Keratinocyte (primary cell): ENCODE results near the gene LRRN2. TPM values are rescaled to one million over a fixed set of nuclear protein-coding genes. Genes with fewer than 3 reads are reported as not detected.

ENCODE experiments used
- DNase-seq: peaks from one replicate; pipeline ENCODE4 v3.0.0-alpha.2; 2011; ENCODE audit warnings: low read depth, missing footprints, low spot score
- FAIRE-seq: peaks from 2 replicates; lab custom pipeline; 2011; peaks lifted over from hg19 to GRCh38; lab: Jason Lieb, UNC
- H2AFZ ChIP-seq: 2 replicates; pipeline ENCODE4 v1.6.0; 2012; ENCODE audit warnings: low read length, control low read depth, inconsistent platforms; ENCODE audit not compliant: control insufficient read depth
- H3K27ac ChIP-seq: 2 replicates; pipeline ENCODE4 v1.5.1; 2011; ENCODE audit warnings: low read length; ENCODE audit not compliant: control insufficient read depth, insufficient read depth
- H3K27me3 ChIP-seq: 3 replicates; pipeline ENCODE4 v1.6.0; 2011; ENCODE audit warnings: low read length; ENCODE audit not compliant: control insufficient read depth, insufficient read depth; ENCODE audit errors: extremely low read depth
- H3K36me3 ChIP-seq, 2 experiments: 2 replicates in 1 of 2; 3 replicates in 1 of 2; pipeline ENCODE4 v1.5.1; 2011; ENCODE audit warnings: low read length in 2 of 2, mild to moderate bottlenecking in 1 of 2; ENCODE audit not compliant: control insufficient read depth in 2 of 2, insufficient read depth in 2 of 2; ENCODE audit errors: extremely low read depth in 1 of 2
- H3K4me1 ChIP-seq: 3 replicates; pipeline ENCODE4 v1.5.1; 2011; ENCODE audit warnings: low read length; ENCODE audit not compliant: control insufficient read depth, insufficient read depth; ENCODE audit errors: extremely low read depth
- H3K4me2 ChIP-seq: 3 replicates; pipeline ENCODE4 v1.6.0; 2011; ENCODE audit warnings: low read depth, low read length; ENCODE audit not compliant: control insufficient read depth, insufficient read depth; ENCODE audit errors: extremely low read depth
- H3K4me3 ChIP-seq, 3 experiments: fragments of 200-600 bp in 1 of 3; sonication (generic) in 1 of 3; 2 replicates in 2 of 3; 3 replicates in 1 of 3; pipeline ENCODE4 v1.5.1; 2011 to 2016; ENCODE audit warnings: low read length in 3 of 3, mild to moderate bottlenecking in 3 of 3, control low read depth in 2 of 3, inconsistent platforms in 1 of 3, low read depth in 1 of 3, mixed read lengths in 1 of 3, mixed run types in 1 of 3, moderate library complexity in 1 of 3; ENCODE audit not compliant: control insufficient read depth in 2 of 3, insufficient read depth in 2 of 3; ENCODE audit errors: extremely low read depth in 1 of 3
- H3K79me2 ChIP-seq: 2 replicates; pipeline ENCODE4 v1.6.0; 2012; ENCODE audit warnings: low read length; ENCODE audit not compliant: control insufficient read depth, insufficient read depth
- H3K9ac ChIP-seq: 3 replicates; pipeline ENCODE4 v1.6.0; 2011; ENCODE audit warnings: low read length; ENCODE audit not compliant: control insufficient read depth, insufficient read depth; ENCODE audit errors: extremely low read depth
- H3K9me1 ChIP-seq: 3 replicates; pipeline ENCODE4 v1.6.0; 2011; ENCODE audit warnings: low read length; ENCODE audit not compliant: control insufficient read depth, insufficient read depth; ENCODE audit errors: extremely low read depth
- H3K9me3 ChIP-seq: 2 replicates; pipeline ENCODE4 v1.5.1; 2012; ENCODE audit warnings: low read depth, low read length; ENCODE audit not compliant: control insufficient read depth
- H4K20me1 ChIP-seq: 3 replicates; pipeline ENCODE4 v1.6.0; 2011; ENCODE audit warnings: low read length; ENCODE audit not compliant: control insufficient read depth, insufficient read depth; ENCODE audit errors: extremely low read depth
- CTCF ChIP-seq, 3 experiments: IDR thresholded peaks in 1 of 3; conservative IDR thresholded peaks in 1 of 3; optimal IDR thresholded peaks in 1 of 3; 2 replicates in 2 of 3; 3 replicates in 1 of 3; pipeline versions ENCODE3 to v1.5.1; 2011; ENCODE audit warnings: low read length in 3 of 3, mild to moderate bottlenecking in 3 of 3, moderate library complexity in 2 of 3, control low read depth in 1 of 3, inconsistent platforms in 1 of 3; ENCODE audit not compliant: insufficient read depth in 2 of 3; ENCODE audit errors: extremely low read depth in 1 of 3
- EZH2 ChIP-seq: IDR thresholded peaks from one replicate; pipeline ENCODE4 v1.6.1; 2012; ENCODE audit warnings: inconsistent platforms, mild to moderate bottlenecking, low read length, moderate library complexity
- dilution Hi-C: fragments of 300-500 bp; cut with MboI; formaldehyde crosslinking; loops from one replicate; pipeline ENCODE4 v1.7.0; 2020; ENCODE audit warnings: low sequenced_read_pairs; ENCODE audit not compliant: extremely low pct_ligation_motif_present
- polyA plus RNA-seq, 5 experiments: library from polyadenylated mRNA; depleted of rRNA in 3 of 5; stranded (reverse) in 3 of 5; stranded (forward) in 1 of 5; unstranded in 1 of 5; fragments of >200 nt; gene quantifications; 1 replicate in 1 of 5; 2 replicates in 3 of 5; 3 replicates in 1 of 5; pipeline versions ENCODE4 v1.2.1 to v1.2.3, GENCODE V29; 2011 to 2012; ENCODE audit warnings: missing spikeins in 2 of 5, low read depth in 1 of 5, low replicate concordance in 1 of 5

The LRRN2 gene
- polyA plus RNA-seq, 1 donor (not counting 4 experiments of a cell fraction or from before 2014, with no cell fraction given), result not detected

- Histone ChIP-seq H3K27me3 (no peaks in the 10 kb centered on the region), H4K20me1 (no peaks in the 10 kb centered on the region), H3K36me3 (no peaks in the 10 kb centered on the region), H2AFZ (no peak overlapping the region), H3K9me3 (no peaks in the 10 kb centered on the region), H3K9me1 (no peaks in the 10 kb centered on the region), H3K4me2 (no peak overlapping the region), H3K27ac (no peak overlapping the region), H3K9ac (no peak overlapping the region), H3K4me1 (peaks cover 4% of the 10 kb centered on the region), H3K79me2 (no peaks in the 10 kb centered on the region), H3K4me3 (no peak overlapping the region)
- dilution Hi-C loops, result no loop called here
- TF ChIP-seq CTCF (optimal IDR thresholded peaks at IDR 0.05 in 1 of 3, IDR thresholded peaks at IDR 0.05 in 1 of 3, conservative IDR thresholded peaks at IDR 0.05 in 1 of 3; ENCODE audit: extremely low read depth in 1 of 3, insufficient read depth in 2 of 3, low read length in 3 of 3) (no peak), EZH2 (no peak)
- no peak for DNase-seq
- FAIRE-seq, result no peak
Observed at GRCh38 chr1:204599098-204599497, 86.4 kb downstream of the LRRN2 start.

GRCh38 chr1:204598319-204598969 is 87.1 kb downstream of the LRRN2 start:
- no peaks in the 10 kb centered on the region for H3K9me3 ChIP-seq
- dilution Hi-C loops, result no loop called here
- H3K4me3 ChIP-seq, result no peak overlapping the region
- H3K79me2 ChIP-seq, result no peaks in the 10 kb centered on the region
- H4K20me1 ChIP-seq, result no peaks in the 10 kb centered on the region
- H3K9ac ChIP-seq, result no peak overlapping the region
- DNase-seq, result no peak
- no peak overlapping the region for H3K27ac ChIP-seq
- H3K4me1 ChIP-seq, result peaks cover 4% of the 10 kb centered on the region
- H3K36me3 ChIP-seq, result no peaks in the 10 kb centered on the region
- H3K4me2 ChIP-seq, result no peak overlapping the region
- TF ChIP-seq EZH2, result no peak
- TF ChIP-seq CTCF (optimal IDR thresholded peaks at IDR 0.05 in 1 of 3, IDR thresholded peaks at IDR 0.05 in 1 of 3, conservative IDR thresholded peaks at IDR 0.05 in 1 of 3; ENCODE audit: extremely low read depth in 1 of 3, insufficient read depth in 2 of 3, low read length in 3 of 3), result no peak
- no peaks in the 10 kb centered on the region for H3K27me3 ChIP-seq
- no peaks in the 10 kb centered on the region for H3K9me1 ChIP-seq
- H2AFZ ChIP-seq, result no peak overlapping the region
- FAIRE-seq, result no peak
